PFSK-1 (cell line): Measurements from ENCODE around the gene DUSP6.

Experiments
- FOXP2 ChIP-seq: optimal IDR thresholded peaks from 2 replicates; pipeline ENCODE3; 2011; ENCODE audit warnings: borderline replicate concordance, control low read depth, inconsistent platforms; ENCODE audit not compliant: insufficient read depth; ENCODE audit errors: extremely low read length, extremely low read depth
- POLR2AphosphoS5 ChIP-seq: IDR thresholded peaks from 2 replicates; pipeline ENCODE4 v1.6.1; 2012; ENCODE audit warnings: low read depth, mild to moderate bottlenecking, control low read depth, low read length, moderate library complexity
- REST ChIP-seq, 2 experiments: IDR thresholded peaks; 2 replicates each; pipeline versions ENCODE4 v1.6.1 to v1.8.0; 2011 to 2012; ENCODE audit warnings: low read depth in 2 of 2, low read length in 2 of 2, control low read depth in 1 of 2, inconsistent platforms in 1 of 2, mild to moderate bottlenecking in 1 of 2, moderate library complexity in 1 of 2; ENCODE audit not compliant: insufficient read depth in 1 of 2
- SIN3A ChIP-seq: IDR thresholded peaks from 2 replicates; pipeline ENCODE4 v1.6.1; 2012; ENCODE audit warnings: mild to moderate bottlenecking, low read length, moderate library complexity, borderline replicate concordance; ENCODE audit not compliant: insufficient read depth
- TAF1 ChIP-seq: IDR thresholded peaks from 2 replicates; pipeline ENCODE4 v1.6.1; 2012; ENCODE audit warnings: low read length, control low read depth, borderline replicate concordance; ENCODE audit not compliant: insufficient read depth

Gene DUSP6

GRCh38 chr12:89345376-89345775 lies 6.9 kb downstream of the DUSP6 start:
- TF ChIP-seq FOXP2, result no peak
- no peak for TF ChIP-seq POLR2AphosphoS5
- TF ChIP-seq SIN3A, result no peak
- TF ChIP-seq TAF1, result no peak
- no peak for TF ChIP-seq REST (IDR thresholded peaks at IDR 0.05; ENCODE audit: insufficient read depth in 1 of 2, low read depth in 2 of 2, low read length in 2 of 2)

GRCh38 chr12:89344862-89345202 lies 7.5 kb downstream of the DUSP6 start:
- no peak for TF ChIP-seq POLR2AphosphoS5
- no peak for TF ChIP-seq TAF1
- TF ChIP-seq FOXP2, result no peak
- TF ChIP-seq REST (IDR thresholded peaks at IDR 0.05; ENCODE audit: insufficient read depth in 1 of 2, low read depth in 2 of 2, low read length in 2 of 2), result no peak
- TF ChIP-seq SIN3A, result no peak

- TF ChIP-seq FOXP2 (no peak), TAF1 (no peak), SIN3A (no peak)
Measured at GRCh38 chr12:89344043-89344861, 8.0 kb downstream of the DUSP6 start.

GRCh38 chr12:89343127-89343526 lies 9.2 kb downstream of the DUSP6 start:
- TF ChIP-seq TAF1 (no peak), SIN3A (no peak), POLR2AphosphoS5 (no peak), FOXP2 (no peak), REST (IDR thresholded peaks at IDR 0.05; ENCODE audit: insufficient read depth in 1 of 2, low read depth in 2 of 2, low read length in 2 of 2) (no peak)

- TF ChIP-seq TAF1 (no peak), SIN3A (no peak), FOXP2 (no peak), REST (IDR thresholded peaks at IDR 0.05; ENCODE audit: insufficient read depth in 1 of 2, low read depth in 2 of 2, low read length in 2 of 2) (no peak), POLR2AphosphoS5 (no peak)
Measured at GRCh38 chr12:89340861-89341260, 11.4 kb downstream of the DUSP6 start.
